Osteocyte (in vitro differentiated cells): ENCODE data around the gene SCRN3. TPM values are rescaled to one million over a fixed set of nuclear protein-coding genes. Genes with fewer than 3 reads are reported as not detected.
A peak's percentile ranks its signal among the peaks of the same experiment; 100 is the strongest.

Experiments
- DNase-seq: peaks from one replicate; pipeline ENCODE4 v3.0.0; 2021; ENCODE audit warnings: mixed read lengths; ENCODE audit not compliant: unreplicated experiment; ENCODE audit errors: extremely low spot score
- H3K27ac Mint-ChIP-seq: one replicate; pipeline ENCODE4 v1.8.0; 2021; ENCODE audit warnings: mild to moderate bottlenecking, mixed read lengths; ENCODE audit not compliant: unreplicated experiment
- H3K27me3 Mint-ChIP-seq: one replicate; pipeline ENCODE4 v1.8.0; 2021; ENCODE audit warnings: mixed read lengths; ENCODE audit not compliant: unreplicated experiment
- H3K36me3 Mint-ChIP-seq: one replicate; pipeline ENCODE4 v1.8.0; 2021; ENCODE audit warnings: mixed read lengths; ENCODE audit not compliant: unreplicated experiment
- H3K4me1 Mint-ChIP-seq: one replicate; pipeline ENCODE4 v1.8.0; 2021; ENCODE audit warnings: mixed read lengths; ENCODE audit not compliant: unreplicated experiment
- H3K4me3 Mint-ChIP-seq: one replicate; pipeline ENCODE4 v1.8.0; 2021; ENCODE audit warnings: mild to moderate bottlenecking, moderate library complexity, mixed read lengths; ENCODE audit not compliant: unreplicated experiment
- H3K9me3 Mint-ChIP-seq: one replicate; pipeline ENCODE4 v1.8.0; 2021; ENCODE audit warnings: mixed read lengths; ENCODE audit not compliant: unreplicated experiment
- total RNA-seq: library from RNA; stranded (reverse); gene quantifications from 2 replicates; pipeline ENCODE4 v1.2.1, GENCODE V29; 2021
- TF ChIP-seq, protein P1 (sequence below): fragments of 200-600 bp; sonication (generic); IDR thresholded peaks from 2 replicates; pipeline ENCODE4 v1.5.0; 2021; ENCODE audit warnings: antibody characterized with exemption, mild to moderate bottlenecking, moderate library complexity

SCRN3 gene
- total RNA-seq, 1 donor from 2014 or later, result 35.1 TPM

DNA sequence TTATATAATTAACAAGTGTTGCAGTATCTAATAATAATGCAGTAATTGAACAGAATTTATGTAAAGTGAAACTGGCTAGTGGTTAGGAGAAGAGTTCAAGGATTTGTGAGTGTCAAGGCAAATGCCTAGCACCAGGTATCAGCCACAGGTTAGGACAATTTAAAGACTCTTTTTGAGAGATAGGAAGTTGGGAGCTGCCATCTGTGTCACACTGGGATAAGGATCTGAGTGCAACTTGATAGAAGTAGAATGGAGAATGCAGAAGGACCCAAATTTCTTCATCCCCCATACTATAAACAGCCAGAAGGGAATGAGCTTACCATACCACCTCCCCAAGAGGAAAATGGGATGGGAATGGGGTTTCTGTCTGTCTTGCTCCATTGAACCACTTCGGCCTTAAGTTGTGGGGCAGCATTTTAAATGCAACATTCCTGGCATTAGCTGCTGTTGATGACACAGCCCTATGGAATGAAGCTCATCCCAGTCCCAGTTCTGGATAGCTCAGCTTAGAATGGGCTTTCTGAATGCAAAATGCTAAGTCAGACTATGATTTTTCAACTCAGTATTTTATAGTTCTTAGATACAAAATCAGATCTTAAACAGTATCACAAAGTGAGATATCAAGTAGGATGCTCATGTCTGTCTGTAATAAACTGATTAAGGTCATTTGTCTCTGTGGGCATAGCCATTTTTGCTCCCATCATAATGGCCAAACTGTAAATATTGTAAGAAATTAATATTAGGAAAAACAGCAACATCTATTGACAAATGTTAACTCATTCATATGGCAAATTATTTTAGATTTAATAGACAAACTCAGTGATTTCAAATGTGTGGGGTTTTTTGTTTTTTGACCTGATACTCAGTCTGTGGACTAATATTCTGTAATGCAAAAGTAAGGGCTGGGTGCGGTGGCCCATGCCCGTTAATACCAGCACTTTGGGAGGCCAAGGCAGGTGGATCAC lies 47.3 kb downstream of the SCRN3 start:
- H3K36me3 Mint-ChIP-seq, result peaks cover 10% of the 10 kb centered on the region
- no peak overlapping the region for H3K4me3 Mint-ChIP-seq
- no peaks in the 10 kb centered on the region for H3K9me3 Mint-ChIP-seq
- peaks cover 27% of the 10 kb centered on the region for H3K4me1 Mint-ChIP-seq
- TF ChIP-seq, protein P1, sequence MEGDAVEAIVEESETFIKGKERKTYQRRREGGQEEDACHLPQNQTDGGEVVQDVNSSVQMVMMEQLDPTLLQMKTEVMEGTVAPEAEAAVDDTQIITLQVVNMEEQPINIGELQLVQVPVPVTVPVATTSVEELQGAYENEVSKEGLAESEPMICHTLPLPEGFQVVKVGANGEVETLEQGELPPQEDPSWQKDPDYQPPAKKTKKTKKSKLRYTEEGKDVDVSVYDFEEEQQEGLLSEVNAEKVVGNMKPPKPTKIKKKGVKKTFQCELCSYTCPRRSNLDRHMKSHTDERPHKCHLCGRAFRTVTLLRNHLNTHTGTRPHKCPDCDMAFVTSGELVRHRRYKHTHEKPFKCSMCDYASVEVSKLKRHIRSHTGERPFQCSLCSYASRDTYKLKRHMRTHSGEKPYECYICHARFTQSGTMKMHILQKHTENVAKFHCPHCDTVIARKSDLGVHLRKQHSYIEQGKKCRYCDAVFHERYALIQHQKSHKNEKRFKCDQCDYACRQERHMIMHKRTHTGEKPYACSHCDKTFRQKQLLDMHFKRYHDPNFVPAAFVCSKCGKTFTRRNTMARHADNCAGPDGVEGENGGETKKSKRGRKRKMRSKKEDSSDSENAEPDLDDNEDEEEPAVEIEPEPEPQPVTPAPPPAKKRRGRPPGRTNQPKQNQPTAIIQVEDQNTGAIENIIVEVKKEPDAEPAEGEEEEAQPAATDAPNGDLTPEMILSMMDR, result no peak
- no peaks in the 10 kb centered on the region for H3K27me3 Mint-ChIP-seq
- no peak for DNase-seq
- peak overlapping the region; percentile 44 for H3K27ac Mint-ChIP-seq

DNA sequence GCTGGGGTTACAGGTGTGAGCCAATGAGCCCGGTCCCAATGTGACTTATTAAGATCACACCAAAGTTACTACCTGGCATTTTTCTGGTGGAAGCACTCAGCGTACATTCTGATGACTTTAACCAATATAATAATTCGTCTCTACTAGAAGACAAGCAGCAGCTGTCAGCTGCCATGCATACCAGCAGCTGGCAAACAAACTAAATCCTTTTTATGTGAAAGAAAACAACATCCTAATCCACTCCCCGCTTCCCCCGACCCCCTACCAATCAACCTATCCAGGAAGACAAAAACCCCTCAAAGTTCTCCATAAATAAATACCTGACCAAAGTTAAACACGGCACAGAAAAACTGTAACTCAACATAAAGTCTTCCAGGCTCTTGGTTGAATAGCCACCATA lies 49.2 kb downstream of the SCRN3 start:
- peaks cover 27% of the 10 kb centered on the region for H3K4me1 Mint-ChIP-seq
- peaks cover 14% of the 10 kb centered on the region for H3K36me3 Mint-ChIP-seq
- no peaks in the 10 kb centered on the region for H3K9me3 Mint-ChIP-seq
- no peaks in the 10 kb centered on the region for H3K27me3 Mint-ChIP-seq
- no peak for DNase-seq
- TF ChIP-seq, protein P1, result no peak
- no peak overlapping the region for H3K27ac Mint-ChIP-seq
- H3K4me3 Mint-ChIP-seq, result no peak overlapping the region

DNA sequence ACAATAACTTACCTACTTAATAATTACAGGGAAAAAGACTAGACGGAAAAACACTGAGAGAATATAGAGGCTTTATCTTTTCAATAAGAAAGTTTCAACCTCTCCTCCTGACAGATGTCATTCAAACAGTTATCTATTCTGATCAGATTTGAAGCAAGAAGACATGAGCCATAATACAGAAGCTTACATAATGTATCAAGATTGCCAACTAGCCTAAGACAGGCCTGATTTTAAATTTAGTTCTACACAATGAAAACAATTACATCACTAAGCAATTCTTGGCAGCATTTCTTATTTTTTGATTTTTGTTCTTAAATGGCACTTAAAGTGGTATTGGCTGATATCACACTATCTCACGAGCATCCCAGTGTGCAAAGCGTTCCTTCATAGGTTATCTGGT lies 49.7 kb downstream of the SCRN3 start:
- TF ChIP-seq, protein P1, result no peak
- no peak for DNase-seq
- no peaks in the 10 kb centered on the region for H3K9me3 Mint-ChIP-seq
- peaks cover 11% of the 10 kb centered on the region for H3K36me3 Mint-ChIP-seq
- H3K4me3 Mint-ChIP-seq, result no peak overlapping the region
- H3K27me3 Mint-ChIP-seq, result no peaks in the 10 kb centered on the region
- peaks cover 25% of the 10 kb centered on the region for H3K4me1 Mint-ChIP-seq
- no peak overlapping the region for H3K27ac Mint-ChIP-seq

DNA sequence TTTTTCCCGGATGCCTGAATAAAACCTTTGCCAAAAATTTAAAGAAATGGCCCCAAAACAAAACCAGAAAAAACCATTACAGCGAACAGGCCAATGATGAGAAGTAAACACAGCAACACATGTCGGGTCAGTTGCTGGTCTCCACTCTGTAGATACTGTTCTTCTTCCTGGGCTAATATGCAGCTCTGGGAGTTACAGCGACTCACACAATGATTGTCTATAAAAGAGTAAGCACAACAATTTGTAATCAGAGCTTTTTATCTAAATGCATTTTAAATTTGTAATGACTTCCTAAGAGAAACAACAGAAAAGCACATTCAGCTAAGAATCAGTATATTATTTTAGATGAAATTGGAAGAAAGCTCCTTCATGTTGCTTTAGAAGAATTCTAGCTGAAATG lies 51.0 kb downstream of the SCRN3 start:
- H3K27me3 Mint-ChIP-seq, result no peaks in the 10 kb centered on the region
- H3K27ac Mint-ChIP-seq, result no peak overlapping the region
- DNase-seq, result no peak
- H3K9me3 Mint-ChIP-seq, result no peaks in the 10 kb centered on the region
- H3K4me3 Mint-ChIP-seq, result no peak overlapping the region
- TF ChIP-seq, protein P1, result no peak
- H3K36me3 Mint-ChIP-seq, result peaks cover 8% of the 10 kb centered on the region
- peaks cover 25% of the 10 kb centered on the region for H3K4me1 Mint-ChIP-seq

DNA sequence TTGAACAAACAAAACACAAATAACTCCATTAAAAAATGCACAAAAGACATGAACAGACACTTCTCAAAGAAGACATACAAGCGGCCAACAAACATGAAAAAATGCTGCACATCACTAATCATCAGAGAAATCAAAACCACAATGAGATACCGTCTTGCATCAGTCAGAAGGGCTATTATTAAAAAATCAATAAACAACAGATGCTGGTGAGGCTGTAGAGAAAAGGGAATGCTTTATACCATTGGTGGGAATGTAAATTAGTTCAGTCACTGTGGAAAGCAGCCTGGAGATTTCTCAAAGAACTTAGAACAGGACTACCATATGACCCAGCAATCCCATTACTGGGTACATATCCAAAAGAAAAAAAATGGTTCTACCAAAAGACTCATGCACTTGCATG lies 53.5 kb downstream of the SCRN3 start:
- peaks cover 8% of the 10 kb centered on the region for H3K36me3 Mint-ChIP-seq
- TF ChIP-seq, protein P1, result no peak
- no peaks in the 10 kb centered on the region for H3K9me3 Mint-ChIP-seq
- no peaks in the 10 kb centered on the region for H3K27me3 Mint-ChIP-seq
- no peak for DNase-seq
- peaks cover 8% of the 10 kb centered on the region for H3K4me1 Mint-ChIP-seq
- no peak overlapping the region for H3K4me3 Mint-ChIP-seq
- H3K27ac Mint-ChIP-seq, result no peak overlapping the region
